HepG2 (cell line): ENCODE results near the gene CAND1. TPM values are rescaled to one million over a fixed set of nuclear protein-coding genes. Genes with fewer than 3 reads are reported as not detected.

Experiments
- ATAC-seq: fragments of 200-7000 bp; cut with Tn5 transposase; 3 replicates; pipeline ENCODE4 v1.9.1; 2020; ENCODE audit warnings: mild to moderate bottlenecking, moderate library complexity
- BruUV-seq: library from RNA; stranded (reverse); fragments of 400-500 nt; replicated peaks from 2 replicates; lab custom pipeline; 2021; lab: Mats Ljungman, UMichigan
- CTCF ChIA-PET: fragments of 300-600 bp; formaldehyde crosslinking; extraction: SDS; loops from one replicate; lab custom pipeline; 2021; ENCODE audit warnings: low total read pairs, inconsistent platforms, low intra/inter-chr PET ratio; lab: Yijun Ruan, JAX
- POLR2A ChIA-PET: fragments of 350-600 bp; sonication (Branson Sonifier 250); formaldehyde crosslinking; loops from one replicate; lab custom pipeline; 2020; ENCODE audit warnings: antibody characterized with exemption, inconsistent platforms; lab: Yijun Ruan, JAX
- DNase-seq: peaks from one replicate; pipeline ENCODE4 v3.0.0-alpha.2; 2015; ENCODE audit warnings: low spot score
- FAIRE-seq: peaks from 3 replicates; lab custom pipeline; 2011; peaks lifted over from hg19 to GRCh38; lab: Jason Lieb, UNC
- H2AFZ ChIP-seq: one replicate; pipeline ENCODE4 v1.6.1; 2011; ENCODE audit warnings: low read length, inconsistent platforms
- H3K27ac ChIP-seq: fragments of 300-600 bp; 3 replicates; pipeline ENCODE4 v1.8.0; 2011; ENCODE audit warnings: mixed run types, mild to moderate bottlenecking, mixed read lengths, low read length, inconsistent platforms; ENCODE audit not compliant: insufficient read depth; ENCODE audit errors: extremely low read length
- H3K27me3 ChIP-seq, 2 experiments: fragments of 200-600 bp in 1 of 2; 2 replicates in 1 of 2; 3 replicates in 1 of 2; pipeline versions ENCODE4 v1.6.0 to v1.8.0; 2011; ENCODE audit warnings: low read length in 2 of 2, mild to moderate bottlenecking in 2 of 2, moderate library complexity in 2 of 2, inconsistent platforms in 1 of 2; ENCODE audit not compliant: insufficient read depth in 2 of 2, control insufficient read depth in 1 of 2
- H3K36me3 ChIP-seq, 2 experiments: fragments of 200-600 bp in 1 of 2; replicated peaks in 1 of 2; 2 replicates in 1 of 2; 3 replicates in 1 of 2; pipeline versions ENCODE4 v1.5.1 to v1.8.0; 2011; ENCODE audit warnings: low read length in 2 of 2, inconsistent platforms in 1 of 2; ENCODE audit not compliant: insufficient read depth in 2 of 2, control insufficient read depth in 1 of 2
- H3K4me1 ChIP-seq: 2 replicates; pipeline ENCODE4 v1.5.1; 2012; ENCODE audit warnings: low read length, inconsistent platforms; ENCODE audit not compliant: insufficient read depth
- H3K4me2 ChIP-seq: 2 replicates; pipeline ENCODE4 v1.6.0; 2011; ENCODE audit warnings: low read depth, low read length, inconsistent platforms
- H3K4me3 ChIP-seq, 3 experiments: fragments of 200-600 bp in 1 of 3; sonication (generic), shearing (Covaris generic) in 1 of 3; replicated peaks in 1 of 3; 2 replicates each; pipeline ENCODE4 v1.5.1; 2011 to 2016; ENCODE audit warnings: low read length in 3 of 3, inconsistent platforms in 2 of 3, low read depth in 2 of 3, mild to moderate bottlenecking in 2 of 3, control low read depth in 1 of 3, mixed read lengths in 1 of 3; ENCODE audit not compliant: insufficient read depth in 1 of 3
- H3K79me2 ChIP-seq: one replicate; pipeline ENCODE4 v1.6.1; 2011; ENCODE audit warnings: low read length, inconsistent platforms; ENCODE audit not compliant: insufficient read depth
- H3K9ac ChIP-seq: 2 replicates; pipeline ENCODE4 v1.6.0; 2011; ENCODE audit warnings: mild to moderate bottlenecking, low read depth, low read length, inconsistent platforms; ENCODE audit not compliant: insufficient read depth
- H3K9me3 ChIP-seq: 2 replicates; pipeline ENCODE4 v1.5.1; 2012; ENCODE audit warnings: mild to moderate bottlenecking, low read length
- H4K20me1 ChIP-seq: 2 replicates; pipeline ENCODE4 v1.6.0; 2011; ENCODE audit warnings: inconsistent platforms, mild to moderate bottlenecking, low read length, moderate library complexity; ENCODE audit not compliant: insufficient read depth
- AFF4 ChIP-seq: sonication (generic); formaldehyde crosslinking; IDR thresholded peaks from 2 replicates; pipeline ENCODE4 v1.4.0; 2020; ENCODE audit warnings: missing genetic modification reagents
- CREM ChIP-seq, 2 experiments: sonication (generic) in 1 of 2; formaldehyde crosslinking in 1 of 2; IDR thresholded peaks; 2 replicates each; pipeline versions ENCODE4 v1.4.0 to v1.6.1; 2016 to 2020; ENCODE audit warnings: antibody characterized with exemption in 1 of 2, mild to moderate bottlenecking in 1 of 2, missing genetic modification reagents in 1 of 2
- ETV5 ChIP-seq: IDR thresholded peaks from 2 replicates; pipeline ENCODE4 v1.6.1; 2018; ENCODE audit warnings: missing biosample characterization, missing genetic modification reagents, inconsistent platforms, borderline replicate concordance
- NFYC ChIP-seq: IDR thresholded peaks from 2 replicates; pipeline ENCODE4 v1.6.1; 2016; ENCODE audit warnings: missing genetic modification reagents, missing compliant biosample characterization
- NR2C2 ChIP-seq: sonication (generic); formaldehyde crosslinking; IDR thresholded peaks from 2 replicates; pipeline ENCODE4 v1.4.0; 2020; ENCODE audit warnings: missing genetic modification reagents, mild to moderate bottlenecking, moderate library complexity, borderline replicate concordance
- PRMT3 ChIP-seq: sonication (generic); formaldehyde crosslinking; IDR thresholded peaks from 2 replicates; pipeline ENCODE4 v1.8.1; 2022; ENCODE audit warnings: low read depth, mild to moderate bottlenecking, moderate library complexity, missing genetic modification reagents, borderline replicate concordance
- ZFP36L1 ChIP-seq: sonication (generic); formaldehyde crosslinking; IDR thresholded peaks from 2 replicates; pipeline ENCODE4 v1.8.0; 2022; ENCODE audit warnings: mild to moderate bottlenecking, missing genetic modification reagents, moderate library complexity
- ZNF770 ChIP-seq: sonication (generic); formaldehyde crosslinking; IDR thresholded peaks from 2 replicates; pipeline ENCODE4 v1.5.0; 2020; ENCODE audit warnings: mild to moderate bottlenecking, missing genetic modification reagents
- WGBS: methylation state at CpG from one replicate; pipeline ENCODE4 v1.1.6; 2017; ENCODE audit warnings: low lambda C conversion rate; 5-methylcytosine and 5-hydroxymethylcytosine counted together
- in situ Hi-C: cut with HindIII; loops from 2 replicates; pipeline ENCODE4 v1.10.0; 2017; ENCODE audit warnings: low pct_unique_long_range_greater_than_20kb; ENCODE audit not compliant: extremely low pct_ligation_motif_present
- intact Hi-C: fragments of 100-400 bp; cut with micrococcal nuclease; formaldehyde crosslinking; loops from one replicate; pipeline ENCODE4 v1.10.0; 2022; ENCODE audit not compliant: unreplicated experiment
- polyA plus RNA-seq, 8 experiments: library from polyadenylated mRNA; depleted of rRNA in 3 of 8; stranded (reverse) in 7 of 8; unstranded in 1 of 8; fragments of >200 nt; fragmentation: Illumina TruSeq in 4 of 8; extraction: Trizol in 4 of 8; gene quantifications; 2 replicates each; pipeline versions ENCODE4 v1.2.1 to v1.2.3, GENCODE V29; 2011 to 2016; ENCODE audit warnings: low read depth in 4 of 8, missing spikeins in 1 of 8, mixed read lengths in 1 of 8; ENCODE audit not compliant: insufficient read depth in 1 of 8
- total RNA-seq, 5 experiments: library from RNA; depleted of rRNA; stranded (reverse); fragments of >200 nt; fragmentation: Illumina TruSeq; extraction: Trizol; gene quantifications; 2 replicates each; pipeline ENCODE4 v1.2.3, GENCODE V29; 2016; ENCODE audit warnings: low read depth in 1 of 5

Gene CAND1
- total and polyA plus RNA-seq, 2 of the 13 experiments (the other 11 are each of a cell fraction or from before 2014, with no cell fraction given) = 56.2 to 138 TPM

- TF ChIP-seq NFYC (CRISPR knock-in tag) (no peak), AFF4 (CRISPR knock-in tag) (no peak), ZNF770 (CRISPR knock-in tag) (no peak), CREM (IDR thresholded peaks at IDR 0.05) (no peak), CREM (CRISPR knock-in tag; IDR thresholded peaks at IDR 0.05) (no peak), PRMT3 (CRISPR knock-in tag) (no peak), ZFP36L1 (CRISPR knock-in tag) (no peak)
Measured at GRCh38 chr12:67223225-67223624, 45.9 kb upstream of the CAND1 start (continued).

- intact Hi-C loops = no loop called here
- POLR2A ChIA-PET = no interaction called here
- in situ Hi-C loops = no loop called here
- no peak overlapping the region for H3K4me2 ChIP-seq
- H3K9ac ChIP-seq = no peak overlapping the region
- no peak overlapping the region for H3K27ac ChIP-seq
- H3K27me3 ChIP-seq = no peaks in the 10 kb centered on the region; a peak in 1 of 5 replicates
- H3K4me3 ChIP-seq = no peak overlapping the region
- H3K9me3 ChIP-seq = no peaks in the 10 kb centered on the region
- 0% methylated on average over 4 of the region's 4 CpGs for WGBS
- H3K4me1 ChIP-seq = no peaks in the 10 kb centered on the region
- no peaks in the 10 kb centered on the region for H3K36me3 ChIP-seq
- no peaks in the 10 kb centered on the region for H3K79me2 ChIP-seq
- BruUV-seq = no TSS peak
- TF ChIP-seq ETV5 (peak; percentile 15; the same call in 1 of the 2 replicates), NR2C2 (no peak)
- FAIRE-seq (no peak), DNase-seq (peak; percentile 28), ATAC-seq (peak; percentile 48)
- no peak overlapping the region for H2AFZ ChIP-seq
- CTCF ChIA-PET = no interaction called here
- no peaks in the 10 kb centered on the region for H4K20me1 ChIP-seq
Measured at GRCh38 chr12:67237231-67237630, 31.9 kb upstream of the CAND1 start.
